ENCODE data around the gene ASCL2.

ASCL2 gene

GRCh38 chr11:2272228-2272945, 2.0 kb upstream of the ASCL2 start:
- no peak for DNase-seq (ENCODE audit: low spot score)

GRCh38 chr11:2271327-2272227, 1.2 kb upstream of the ASCL2 start:
- DNase-seq (ENCODE audit: low spot score), result no peak

DNA sequence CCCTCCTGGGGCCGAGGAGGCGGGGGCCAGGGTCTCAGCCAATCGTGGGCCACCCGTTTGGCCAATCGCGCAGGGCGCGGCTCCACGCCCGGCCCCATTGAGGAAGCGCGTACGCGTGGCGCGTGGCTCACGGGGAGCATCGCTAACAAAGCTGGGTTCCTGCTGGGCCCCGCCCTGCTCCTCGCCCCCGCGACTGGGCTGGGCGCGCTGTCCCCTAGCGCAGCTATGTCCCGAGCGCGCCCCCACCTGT, 614 bp upstream of the ASCL2 start:
- DNase-seq (ENCODE audit: low spot score), result no peak

DNA sequence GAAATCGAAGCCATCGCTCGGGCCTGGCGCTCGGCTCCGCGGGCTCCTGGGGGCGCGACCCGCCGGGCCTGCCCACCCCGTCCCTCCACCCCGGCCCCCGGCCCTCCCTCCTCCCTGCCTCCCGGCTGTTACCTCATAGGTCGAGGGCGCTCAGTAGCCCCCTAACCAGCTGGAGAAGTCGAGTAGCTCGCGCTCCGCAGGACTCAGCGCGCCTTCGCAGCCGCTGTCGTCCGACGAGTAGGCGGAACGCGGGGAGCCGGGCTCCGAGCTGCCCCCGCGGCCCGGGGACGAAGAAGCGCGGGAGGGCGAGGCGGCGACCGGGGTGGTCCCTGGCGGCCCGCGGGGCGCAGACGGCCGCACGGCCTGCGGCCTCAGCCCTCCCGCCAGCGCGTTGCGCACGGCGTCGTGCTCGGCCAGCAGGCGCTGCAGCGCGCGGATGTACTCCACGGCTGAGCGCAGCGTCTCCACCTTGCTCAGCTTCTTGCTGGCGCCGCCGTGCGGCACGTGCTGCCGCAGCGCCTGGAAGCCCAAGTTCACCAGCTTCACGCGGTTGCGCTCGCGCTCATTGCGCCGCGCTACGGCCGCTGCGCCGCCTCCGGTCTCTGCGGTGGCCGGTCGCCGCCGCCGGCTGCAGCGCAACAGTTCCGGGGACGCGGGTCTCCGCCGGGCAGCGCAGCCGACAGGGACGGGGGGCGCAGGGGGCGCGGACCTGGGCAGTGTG, 627 bp downstream of the ASCL2 start:
- DNase-seq (ENCODE audit: low spot score), result no peak

DNA sequence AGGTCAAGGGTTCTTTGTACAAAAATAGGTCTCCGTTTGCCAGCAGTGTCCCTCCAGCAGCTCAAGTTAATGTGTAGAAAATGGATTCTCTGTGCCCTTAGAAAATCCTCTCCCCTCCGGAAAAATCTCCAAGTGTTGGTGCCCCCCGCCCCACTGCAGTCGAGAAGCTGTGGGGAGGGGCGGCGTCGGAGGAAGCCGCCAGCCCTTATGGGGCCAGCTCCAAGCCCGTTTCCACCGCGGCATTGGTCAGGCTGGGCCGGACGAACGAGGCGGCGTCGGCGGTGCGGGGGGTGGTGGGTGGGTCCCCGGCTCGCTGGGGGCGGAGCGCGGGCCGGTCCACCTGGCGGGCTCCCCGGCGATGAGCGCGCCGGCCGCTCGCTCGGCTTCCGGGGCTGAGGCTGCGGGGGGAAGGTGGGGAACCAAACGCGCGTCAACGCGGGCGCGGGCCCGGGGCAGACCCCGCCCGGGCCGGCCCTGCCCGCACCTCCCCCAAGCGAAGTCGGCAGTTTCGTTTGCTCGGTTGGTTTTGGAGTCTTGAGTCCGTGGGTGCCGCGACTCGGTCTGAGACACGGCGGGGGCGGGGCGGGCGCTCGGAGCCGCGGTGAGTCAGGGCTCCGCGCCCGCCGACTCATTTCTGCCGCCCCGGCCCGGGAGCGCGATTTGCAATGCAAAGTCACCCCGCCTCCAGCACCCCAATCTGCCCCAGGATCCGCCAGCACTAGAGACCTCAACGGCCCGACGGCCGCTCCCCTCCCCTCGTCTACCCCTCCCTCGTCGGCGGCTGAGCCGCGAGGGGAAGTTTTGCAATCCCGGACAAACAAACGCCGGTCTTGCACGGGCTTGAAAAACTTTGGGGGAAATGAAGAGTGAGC, 1.4 kb downstream of the ASCL2 start:
- DNase-seq (ENCODE audit: low spot score), result no peak

DNA sequence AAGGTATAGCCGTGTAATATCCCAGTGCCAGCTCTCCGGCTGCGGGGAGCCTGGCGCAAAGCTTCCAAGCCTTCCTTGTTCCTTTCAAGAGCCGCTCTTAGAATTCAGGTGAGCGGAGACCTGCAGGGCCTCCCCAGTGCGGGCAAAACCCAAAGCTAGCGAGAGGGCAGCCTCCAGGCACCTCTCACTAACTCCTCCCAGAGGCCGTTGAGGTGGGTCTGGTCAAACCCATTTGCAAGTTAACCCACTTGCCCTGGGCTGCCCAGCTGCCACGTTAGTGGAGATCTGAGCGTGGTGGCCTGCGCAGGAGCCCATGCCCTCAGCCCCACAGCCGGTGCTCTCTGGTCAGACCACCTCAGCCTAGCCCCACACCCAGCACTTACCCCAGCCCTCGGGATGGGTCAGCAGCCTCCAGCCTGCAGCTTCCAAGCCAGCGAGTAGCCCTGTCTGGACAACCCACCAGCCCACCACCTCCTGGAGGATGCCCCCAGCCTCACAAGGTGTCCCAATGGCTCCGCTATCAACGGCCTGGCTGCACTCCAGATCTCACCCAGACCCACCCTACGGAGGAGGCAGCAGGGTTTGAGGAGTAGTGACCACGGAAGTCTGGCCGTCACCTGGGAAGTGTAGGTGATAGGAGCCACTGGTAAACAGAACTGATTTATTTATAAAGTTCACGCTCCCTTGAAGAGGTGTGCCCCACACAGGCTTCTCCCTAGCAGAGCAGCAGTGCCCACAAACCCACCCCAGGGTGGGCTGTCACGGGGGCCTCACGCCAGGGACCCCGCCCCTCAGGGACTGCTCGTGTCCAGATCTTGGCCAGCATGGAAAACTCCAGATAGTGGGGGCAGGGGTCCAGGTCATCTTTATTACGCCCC, 2.3 kb downstream of the ASCL2 start:
- DNase-seq (ENCODE audit: low spot score), result no peak

DNA sequence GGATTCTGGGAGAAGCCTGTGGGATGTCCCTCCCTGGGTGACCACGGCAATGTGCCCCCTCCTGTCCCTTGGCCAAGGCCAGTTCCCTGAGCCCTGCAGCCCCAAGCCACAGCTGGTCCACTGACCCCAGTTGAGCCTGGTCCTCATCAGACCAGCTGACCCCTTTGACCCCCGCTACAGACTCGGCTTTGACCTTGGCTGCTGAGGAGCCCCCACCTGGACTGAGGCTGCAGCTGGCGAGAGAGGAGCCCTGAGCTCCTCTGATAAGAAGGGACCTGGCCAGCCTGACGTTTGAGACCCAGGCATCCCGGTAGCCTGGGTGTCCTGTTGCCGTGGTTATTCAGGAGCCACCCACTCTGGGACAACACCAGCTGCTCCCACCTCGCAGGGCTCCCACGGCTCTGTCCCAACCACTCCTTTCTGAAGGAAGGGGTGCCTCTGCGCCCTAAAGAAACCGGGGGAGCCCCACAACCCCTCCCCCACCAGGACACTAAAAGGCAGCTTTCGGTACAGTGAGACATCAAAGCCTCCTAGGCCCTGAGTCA, 3.0 kb downstream of the ASCL2 start:
- no peak for DNase-seq (ENCODE audit: low spot score)

GRCh38 chr11:2266586-2267305, 3.6 kb downstream of the ASCL2 start:
- no peak for DNase-seq (ENCODE audit: low spot score)

- no peak for DNase-seq (ENCODE audit: low spot score)
Measured at GRCh38 chr11:2265854-2266585, 4.4 kb downstream of the ASCL2 start.

GRCh38 chr11:2265396-2265795, 5.0 kb downstream of the ASCL2 start:
- DNase-seq (ENCODE audit: low spot score), result peak; percentile 67

DNA sequence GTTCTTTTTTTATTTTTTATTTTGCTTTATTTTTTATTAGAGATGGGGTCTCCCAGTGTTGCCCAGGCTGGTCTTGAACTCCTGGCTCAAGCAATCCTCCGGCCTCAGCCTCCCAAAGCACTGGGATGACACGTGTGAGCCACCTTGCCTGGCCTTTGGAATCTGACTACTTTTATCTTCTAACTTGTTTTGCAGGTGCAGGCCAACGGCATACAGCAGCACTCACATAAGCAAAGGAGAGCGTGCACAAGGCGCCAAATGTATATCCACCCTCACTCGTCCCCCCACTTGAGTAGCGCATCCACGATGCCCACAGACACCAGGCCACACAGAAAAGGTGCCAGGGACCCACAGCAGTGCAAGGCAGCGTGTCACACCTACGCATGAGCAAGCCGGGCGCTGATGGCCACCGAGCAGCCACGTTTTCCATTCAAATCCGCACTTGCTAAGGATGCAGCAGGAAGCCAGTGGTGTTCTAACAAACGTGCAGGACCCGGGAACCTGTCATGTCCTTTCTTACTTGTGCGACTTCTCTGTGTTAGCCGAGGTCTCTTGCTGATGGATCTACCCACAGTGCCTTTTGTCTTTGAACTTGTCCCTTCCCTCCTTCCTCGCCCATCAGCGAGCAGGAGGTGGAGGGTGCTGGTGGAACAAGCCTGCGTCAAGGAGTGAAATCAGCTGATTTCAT, 5.9 kb downstream of the ASCL2 start:
- DNase-seq (ENCODE audit: low spot score), result no peak

- no peak for DNase-seq (ENCODE audit: low spot score)
Measured at GRCh38 chr11:2263724-2264360, 6.5 kb downstream of the ASCL2 start.

- DNase-seq (ENCODE audit: low spot score), result no peak
Measured at GRCh38 chr11:2263071-2263565, 7.3 kb downstream of the ASCL2 start.

GRCh38 chr11:2262301-2263070, 7.9 kb downstream of the ASCL2 start:
- no peak for DNase-seq (ENCODE audit: low spot score)

- DNase-seq (ENCODE audit: low spot score), result no peak
Measured at GRCh38 chr11:2261436-2262230, 8.8 kb downstream of the ASCL2 start.

Measured in NAMALWA (cell line).